H9 (cell line): Measurements from ENCODE around the gene MECP2. TPM values are rescaled to one million over a fixed set of nuclear protein-coding genes. Genes with fewer than 3 reads are reported as not detected.

ENCODE experiments used
- DNase-seq: peaks from one replicate; pipeline ENCODE4 v3.0.0-alpha.2; 2017
- H2AFZ ChIP-seq: one replicate; pipeline ENCODE4 v1.6.1; 2013; ENCODE audit warnings: mild to moderate bottlenecking, low read length, control low read depth, moderate library complexity
- H2AK5ac ChIP-seq: 2 replicates; pipeline ENCODE4 v1.6.1; 2013; ENCODE audit warnings: low read length, control low read depth, mixed read lengths; ENCODE audit not compliant: insufficient read length
- H2BK120ac ChIP-seq: one replicate; pipeline ENCODE4 v1.6.1; 2013; ENCODE audit warnings: low read depth, mild to moderate bottlenecking, low read length, control low read depth, inconsistent platforms; ENCODE audit not compliant: poor library complexity, severe bottlenecking
- H2BK12ac ChIP-seq: 2 replicates; pipeline ENCODE4 v1.6.1; 2013; ENCODE audit warnings: low read length, control low read depth, mixed read lengths, low read depth; ENCODE audit not compliant: insufficient read length
- H2BK15ac ChIP-seq: 2 replicates; pipeline ENCODE4 v1.6.1; 2013; ENCODE audit warnings: low read depth, low read length, control low read depth
- H2BK20ac ChIP-seq: one replicate; pipeline ENCODE4 v1.6.1; 2013; ENCODE audit warnings: low read depth, mild to moderate bottlenecking, low read length, control low read depth, inconsistent platforms; ENCODE audit not compliant: poor library complexity, severe bottlenecking
- H2BK5ac ChIP-seq: 2 replicates; pipeline ENCODE4 v1.6.1; 2013; ENCODE audit warnings: low read length, control low read depth, mixed read lengths; ENCODE audit not compliant: insufficient read length
- H3K14ac ChIP-seq: 2 replicates; pipeline ENCODE4 v1.6.1; 2013; ENCODE audit warnings: low read length, control low read depth; ENCODE audit not compliant: insufficient read depth
- H3K18ac ChIP-seq: 2 replicates; pipeline ENCODE4 v1.6.1; 2013; ENCODE audit warnings: low read depth, mild to moderate bottlenecking, mixed read lengths, low read length, control low read depth; ENCODE audit not compliant: insufficient read length
- H3K23ac ChIP-seq: 2 replicates; pipeline ENCODE4 v1.6.1; 2013; ENCODE audit warnings: low read length, control low read depth, mixed read lengths, low read depth; ENCODE audit not compliant: insufficient read length
- H3K23me2 ChIP-seq: 2 replicates; pipeline ENCODE4 v1.6.1; 2013; ENCODE audit warnings: low read depth, mild to moderate bottlenecking, mixed read lengths, low read length, control low read depth; ENCODE audit not compliant: insufficient read length, poor library complexity, severe bottlenecking
- H3K27ac ChIP-seq: 2 replicates; pipeline ENCODE4 v1.5.1; 2013; ENCODE audit warnings: low read length, control low read depth, mixed read lengths, low read depth; ENCODE audit not compliant: insufficient read length
- H3K27me3 ChIP-seq: 2 replicates; pipeline ENCODE4 v1.6.1; 2013; ENCODE audit warnings: low read length, control low read depth, inconsistent platforms; ENCODE audit not compliant: insufficient read depth
- H3K4ac ChIP-seq: 2 replicates; pipeline ENCODE4 v1.6.1; 2013; ENCODE audit warnings: low read depth, mild to moderate bottlenecking, control low read depth, inconsistent platforms, low read length, moderate library complexity
- H3K4me1 ChIP-seq: 2 replicates; pipeline ENCODE4 v1.6.1; 2013; ENCODE audit warnings: low read length, control low read depth, inconsistent platforms; ENCODE audit not compliant: insufficient read depth
- H3K4me2 ChIP-seq: 2 replicates; pipeline ENCODE4 v1.6.1; 2013; ENCODE audit warnings: low read length, control low read depth, mixed read lengths; ENCODE audit not compliant: insufficient read length, insufficient read depth
- H3K56ac ChIP-seq: 2 replicates; pipeline ENCODE4 v1.6.1; 2013; ENCODE audit warnings: low read depth, mild to moderate bottlenecking, mixed read lengths, low read length, control low read depth; ENCODE audit not compliant: insufficient read length
- H3K79me1 ChIP-seq: 2 replicates; pipeline ENCODE4 v1.6.1; 2013; ENCODE audit warnings: low read depth, mild to moderate bottlenecking, moderate library complexity, low read length, control low read depth, inconsistent platforms; ENCODE audit not compliant: insufficient read depth, poor library complexity, severe bottlenecking
- H3K79me2 ChIP-seq: 2 replicates; pipeline ENCODE4 v1.6.1; 2013; ENCODE audit warnings: low read length, control low read depth, inconsistent platforms; ENCODE audit not compliant: insufficient read depth
- H3K9ac ChIP-seq: 2 replicates; pipeline ENCODE4 v1.6.1; 2013; ENCODE audit warnings: low read length, control low read depth, mixed read lengths; ENCODE audit not compliant: insufficient read length; ENCODE audit errors: extremely low read depth
- H3K9me3 ChIP-seq: one replicate; pipeline ENCODE4 v1.6.1; 2013; ENCODE audit warnings: low read depth, low read length, inconsistent platforms; ENCODE audit not compliant: control insufficient read depth
- H3T11ph ChIP-seq: one replicate; pipeline ENCODE4 v1.6.1; 2013; ENCODE audit warnings: mild to moderate bottlenecking, low read length, control low read depth, inconsistent platforms
- H4K20me1 ChIP-seq: one replicate; pipeline ENCODE4 v1.6.1; 2013; ENCODE audit not compliant: control insufficient read depth, insufficient read length, insufficient read depth
- H4K5ac ChIP-seq: 2 replicates; pipeline ENCODE4 v1.6.1; 2013; ENCODE audit warnings: low read depth, mild to moderate bottlenecking, mixed read lengths, low read length, control low read depth; ENCODE audit not compliant: insufficient read length
- H4K8ac ChIP-seq: replicated peaks from 2 replicates; pipeline ENCODE4 v1.6.1; 2013; ENCODE audit warnings: low read length, control low read depth, mixed read lengths, low read depth; ENCODE audit not compliant: insufficient read length
- H4K91ac ChIP-seq: 2 replicates; pipeline ENCODE4 v1.6.1; 2013; ENCODE audit warnings: low read depth, mild to moderate bottlenecking, moderate library complexity, mixed read lengths, low read length, control low read depth; ENCODE audit not compliant: insufficient read length
- H3K27ac Mint-ChIP-seq, 3 experiments: 2 replicates in 2 of 3; 3 replicates in 1 of 3; pipeline ENCODE4 v1.8.0; 2020 to 2021; ENCODE audit warnings: mixed read lengths in 3 of 3, mild to moderate bottlenecking in 1 of 3, moderate library complexity in 1 of 3
- H3K27me3 Mint-ChIP-seq: 2 replicates; pipeline ENCODE4 v1.8.0; 2021; ENCODE audit warnings: low read depth, mild to moderate bottlenecking, moderate library complexity, mixed read lengths
- H3K36me3 Mint-ChIP-seq, 3 experiments: 2 replicates in 2 of 3; 3 replicates in 1 of 3; pipeline ENCODE4 v1.8.0; 2020 to 2021; ENCODE audit warnings: low read depth in 3 of 3, mixed read lengths in 3 of 3; ENCODE audit not compliant: insufficient read depth in 1 of 3
- H3K4me1 Mint-ChIP-seq, 2 experiments: 2 replicates each; pipeline ENCODE4 v1.8.0; 2020; ENCODE audit warnings: mixed read lengths in 2 of 2
- H3K4me3 Mint-ChIP-seq, 2 experiments: 2 replicates in 1 of 2; 3 replicates in 1 of 2; pipeline ENCODE4 v1.8.0; 2020 to 2021; ENCODE audit warnings: mild to moderate bottlenecking in 2 of 2, mixed read lengths in 2 of 2, moderate library complexity in 1 of 2
- H3K9me3 Mint-ChIP-seq, 2 experiments: 2 replicates in 1 of 2; 3 replicates in 1 of 2; pipeline ENCODE4 v1.8.0; 2020; ENCODE audit warnings: mild to moderate bottlenecking in 2 of 2, mixed read lengths in 2 of 2, moderate library complexity in 1 of 2
- WGBS: extraction: QIAGEN DNeasy Blood & Tissue Kit; methylation state at CpG from one replicate; pipeline ENCODE4 v1.1.7; 2013; ENCODE audit warnings: missing lambda C conversion rate, low lambda C conversion rate, mixed read lengths; ENCODE audit not compliant: insufficient read length; ENCODE audit errors: extremely low coverage; 5-methylcytosine and 5-hydroxymethylcytosine counted together
- total RNA-seq: library from RNA; stranded (reverse); gene quantifications from 2 replicates; pipeline ENCODE4 v1.2.1, GENCODE V29; 2021
- TF ChIP-seq, protein P1 (sequence below): fragments of 200-600 bp; sonication (generic); conservative IDR thresholded peaks from 3 replicates; pipeline ENCODE4 v1.8.0; 2021; ENCODE audit warnings: antibody characterized with exemption, mild to moderate bottlenecking

MECP2 gene
- total RNA-seq, 1 experiment from 2014 or later: 32.2 TPM

DNA sequence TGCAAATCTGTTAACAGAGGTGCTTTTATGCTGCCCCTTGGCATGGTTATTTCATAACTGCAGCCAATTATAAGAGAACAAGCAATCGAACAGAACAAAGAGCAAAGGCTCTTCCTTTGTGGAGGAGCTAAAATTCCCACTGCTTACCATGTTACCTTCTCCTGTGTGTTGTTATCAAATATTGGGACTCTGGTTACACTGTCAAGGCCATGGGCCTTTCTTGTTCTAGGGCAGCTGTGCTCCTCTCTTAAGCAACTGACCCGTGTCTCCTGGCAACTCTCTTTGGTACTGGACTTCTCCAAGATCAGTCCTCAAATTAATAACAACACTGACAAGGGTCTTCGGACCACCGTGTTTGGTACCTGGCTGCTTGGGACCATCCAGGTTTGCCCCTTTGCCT, 34.4 kb upstream of the MECP2 start:
- no peak overlapping the region for H3T11ph ChIP-seq

More for the DNA sequence above, 34.4 kb upstream of the MECP2 start:
- H3K23me2 ChIP-seq: no peaks in the 10 kb centered on the region
- no peak overlapping the region for H4K8ac ChIP-seq
- H2BK5ac ChIP-seq: no peak overlapping the region
- H2BK120ac ChIP-seq: no peak overlapping the region
- H2BK15ac ChIP-seq: no peak overlapping the region
- no peaks in the 10 kb centered on the region for H3K4me1 ChIP-seq
- no peaks in the 10 kb centered on the region for H4K20me1 ChIP-seq
- no peak overlapping the region for H2BK20ac ChIP-seq
- H3K9me3 Mint-ChIP-seq: peaks cover 65 to 74% of the 10 kb centered on the region in 2 experiments
- no peak overlapping the region for H3K14ac ChIP-seq
- no peak overlapping the region for H3K9ac ChIP-seq
- H4K5ac ChIP-seq: no peak overlapping the region
- no peak overlapping the region for H3K27ac Mint-ChIP-seq
- H3K27me3 ChIP-seq: no peaks in the 10 kb centered on the region
- H3K27ac ChIP-seq: no peak overlapping the region
- H2BK12ac ChIP-seq: no peak overlapping the region
- WGBS: no CpG with 5 or more reads among the region's 4 CpGs
- TF ChIP-seq, protein P1, sequence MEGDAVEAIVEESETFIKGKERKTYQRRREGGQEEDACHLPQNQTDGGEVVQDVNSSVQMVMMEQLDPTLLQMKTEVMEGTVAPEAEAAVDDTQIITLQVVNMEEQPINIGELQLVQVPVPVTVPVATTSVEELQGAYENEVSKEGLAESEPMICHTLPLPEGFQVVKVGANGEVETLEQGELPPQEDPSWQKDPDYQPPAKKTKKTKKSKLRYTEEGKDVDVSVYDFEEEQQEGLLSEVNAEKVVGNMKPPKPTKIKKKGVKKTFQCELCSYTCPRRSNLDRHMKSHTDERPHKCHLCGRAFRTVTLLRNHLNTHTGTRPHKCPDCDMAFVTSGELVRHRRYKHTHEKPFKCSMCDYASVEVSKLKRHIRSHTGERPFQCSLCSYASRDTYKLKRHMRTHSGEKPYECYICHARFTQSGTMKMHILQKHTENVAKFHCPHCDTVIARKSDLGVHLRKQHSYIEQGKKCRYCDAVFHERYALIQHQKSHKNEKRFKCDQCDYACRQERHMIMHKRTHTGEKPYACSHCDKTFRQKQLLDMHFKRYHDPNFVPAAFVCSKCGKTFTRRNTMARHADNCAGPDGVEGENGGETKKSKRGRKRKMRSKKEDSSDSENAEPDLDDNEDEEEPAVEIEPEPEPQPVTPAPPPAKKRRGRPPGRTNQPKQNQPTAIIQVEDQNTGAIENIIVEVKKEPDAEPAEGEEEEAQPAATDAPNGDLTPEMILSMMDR: no peak
- H3K18ac ChIP-seq: no peak overlapping the region
- no peak overlapping the region for H3K4ac ChIP-seq
- no peak overlapping the region for H2AFZ ChIP-seq
- no peak overlapping the region for H3K4me2 ChIP-seq
- H3K56ac ChIP-seq: no peak overlapping the region
- H3K36me3 Mint-ChIP-seq: peaks cover 0 to 6% (median 4%) of the 10 kb centered on the region in 3 experiments; a peak in 4 of 7 replicates
- H4K91ac ChIP-seq: no peak overlapping the region
- no peak overlapping the region for H3K23ac ChIP-seq
- H3K4me1 Mint-ChIP-seq: peaks cover 0 to 3% of the 10 kb centered on the region in 2 experiments; a peak in 1 of 4 replicates
- no peak overlapping the region for H2AK5ac ChIP-seq
- peaks cover 34% of the 10 kb centered on the region for H3K9me3 ChIP-seq
- no peaks in the 10 kb centered on the region for H3K79me2 ChIP-seq
- H3K4me3 Mint-ChIP-seq: no peak overlapping the region
- peaks cover 16% of the 10 kb centered on the region for H3K27me3 Mint-ChIP-seq
- DNase-seq: no peak
- H3K79me1 ChIP-seq: no peaks in the 10 kb centered on the region
